H1 (cell line): ENCODE measurements around the gene MORN2. TPM values are rescaled to one million over a fixed set of nuclear protein-coding genes. Genes with fewer than 3 reads are reported as not detected.

Experiments
- PHF8 ChIP-seq: fragments of 200-600 bp; sonication (generic); conservative IDR thresholded peaks from 2 replicates; pipeline ENCODE4 v1.7.1; 2012; ENCODE audit warnings: low read depth, mild to moderate bottlenecking, inconsistent platforms, low read length, moderate library complexity
- SP2 ChIP-seq: IDR thresholded peaks from 2 replicates; pipeline ENCODE4 v1.6.1; 2012; ENCODE audit warnings: mild to moderate bottlenecking, low read length, inconsistent platforms
- polyA plus RNA-seq, 7 experiments: library from polyadenylated mRNA; depleted of rRNA in 3 of 7; stranded (reverse) in 5 of 7; unstranded in 2 of 7; fragments of >200 nt in 5 of 7; fragments of 200-250 nt in 2 of 7; gene quantifications; 1 replicate in 5 of 7; 2 replicates in 1 of 7; 4 replicates in 1 of 7; pipeline versions ENCODE4 v1.2.1 to v1.2.3, GENCODE V29; 2011 to 2013; ENCODE audit warnings: missing spikeins in 2 of 7, mixed read lengths in 2 of 7
- total RNA-seq: library from RNA; stranded (reverse); fragmentation: NEBNext Ultra II Directional; extraction: Animal tissue kit (Norgen Biotek cat#: 25700); gene quantifications from 2 replicates; pipeline ENCODE4 v1.2.1, GENCODE V29; 2021

MORN2 gene
- total and polyA plus RNA-seq, 2 of the 8 experiments (the other 6 are each of a cell fraction or from before 2014, with no cell fraction given), result 7.2 to 11.3 TPM

GRCh38 chr2:38835015-38835601 lies 40.7 kb upstream of the MORN2 start (continued):
- TF ChIP-seq SP2, result no peak
- no peak for TF ChIP-seq PHF8
